IMR-90 (cell line): Measurements from ENCODE around the gene CERS6. TPM values are rescaled to one million over a fixed set of nuclear protein-coding genes. Genes with fewer than 3 reads are reported as not detected.

Experiments
- ATAC-seq: fragments of 200-7000 bp; cut with Tn5 transposase; 2 replicates; pipeline ENCODE4 v1.9.1; 2020; ENCODE audit warnings: low read depth, mild to moderate bottlenecking, moderate library complexity
- BruUV-seq: library from RNA; stranded (reverse); fragments of 400-500 nt; replicated peaks from 2 replicates; lab custom pipeline; 2021; lab: Mats Ljungman, UMichigan
- CTCF ChIA-PET: fragments of 300-600 bp; formaldehyde crosslinking; extraction: SDS; loops from one replicate; lab custom pipeline; 2021; ENCODE audit warnings: antibody characterized with exemption; lab: Yijun Ruan, JAX
- POLR2A ChIA-PET: fragments of 300-600 bp; sonication (Branson Sonifier 250); formaldehyde crosslinking; loops from one replicate; lab custom pipeline; 2022; ENCODE audit warnings: antibody characterized with exemption; ENCODE audit not compliant: unreplicated experiment; lab: Charles Lee
- DNase-seq: peaks from one replicate; pipeline ENCODE4 v3.0.0; 2013
- H2AFZ ChIP-seq: replicated peaks from 2 replicates; pipeline ENCODE3; 2013; ENCODE audit warnings: low read length, mild to moderate bottlenecking; ENCODE audit not compliant: poor library complexity
- H2AK5ac ChIP-seq: 2 replicates; pipeline ENCODE4 v1.6.1; 2013; ENCODE audit warnings: low read depth, low read length, inconsistent platforms
- H2AK9ac ChIP-seq: replicated peaks from 2 replicates; pipeline ENCODE3; 2013; ENCODE audit warnings: mild to moderate bottlenecking, low read depth, low read length, moderate library complexity; ENCODE audit not compliant: poor library complexity
- H2BK120ac ChIP-seq: 2 replicates; pipeline ENCODE4 v1.6.1; 2013; ENCODE audit warnings: low read depth, low read length, inconsistent platforms
- H2BK15ac ChIP-seq: 3 replicates; pipeline ENCODE4 v1.6.1; 2013; ENCODE audit warnings: low read depth, low read length, inconsistent platforms
- H2BK20ac ChIP-seq: 2 replicates; pipeline ENCODE4 v1.6.1; 2013; ENCODE audit warnings: low read depth, mild to moderate bottlenecking, inconsistent platforms, low read length, moderate library complexity
- H2BK5ac ChIP-seq: 2 replicates; pipeline ENCODE4 v1.6.1; 2013; ENCODE audit warnings: mild to moderate bottlenecking, low read depth, low read length, inconsistent platforms; ENCODE audit not compliant: poor library complexity, severe bottlenecking
- H3K14ac ChIP-seq: replicated peaks from 2 replicates; pipeline ENCODE4 v1.6.1; 2013; ENCODE audit warnings: low read depth, low read length, inconsistent platforms
- H3K18ac ChIP-seq: 2 replicates; pipeline ENCODE4 v1.6.1; 2013; ENCODE audit warnings: low read depth, low read length, control low read depth
- H3K23ac ChIP-seq: 2 replicates; pipeline ENCODE4 v1.6.1; 2013; ENCODE audit warnings: low read depth, low read length, inconsistent platforms
- H3K27ac ChIP-seq: 2 replicates; pipeline ENCODE4 v1.5.1; 2013; ENCODE audit warnings: mild to moderate bottlenecking, control low read depth, low read length; ENCODE audit not compliant: insufficient read depth
- H3K27me3 ChIP-seq: 2 replicates; pipeline ENCODE4 v1.6.1; 2013; ENCODE audit warnings: low read length; ENCODE audit not compliant: control insufficient read depth, insufficient read depth
- H3K36me3 ChIP-seq: 2 replicates; pipeline ENCODE4 v1.6.1; 2013; ENCODE audit warnings: low read length, mixed read lengths; ENCODE audit not compliant: control insufficient read depth, insufficient read depth
- H3K4ac ChIP-seq: 2 replicates; pipeline ENCODE4 v1.6.1; 2013; ENCODE audit warnings: low read depth, low read length, inconsistent platforms
- H3K4me1 ChIP-seq: 2 replicates; pipeline ENCODE4 v1.6.1; 2013; ENCODE audit warnings: low read length, mixed read lengths; ENCODE audit not compliant: control insufficient read depth, insufficient read depth
- H3K4me2 ChIP-seq: 2 replicates; pipeline ENCODE4 v1.6.1; 2013; ENCODE audit warnings: low read depth, mild to moderate bottlenecking, control low read depth, low read length, moderate library complexity
- H3K4me3 ChIP-seq: 2 replicates; pipeline ENCODE4 v1.5.1; 2013; ENCODE audit warnings: low read depth, mild to moderate bottlenecking, control low read depth, low read length, moderate library complexity; ENCODE audit not compliant: insufficient read depth
- H3K56ac ChIP-seq: 2 replicates; pipeline ENCODE4 v1.6.1; 2013; ENCODE audit warnings: low read length, inconsistent platforms; ENCODE audit not compliant: insufficient read depth; ENCODE audit errors: extremely low read depth
- H3K79me1 ChIP-seq, 2 experiments: 2 replicates each; pipeline ENCODE4 v1.6.1; 2013; ENCODE audit warnings: low read length in 2 of 2, inconsistent platforms in 1 of 2, low read depth in 1 of 2
- H3K9ac ChIP-seq: 2 replicates; pipeline ENCODE4 v1.6.1; 2013; ENCODE audit warnings: low read depth, low read length, control low read depth
- H3K9me1 ChIP-seq: 2 replicates; pipeline ENCODE4 v1.6.1; 2013; ENCODE audit warnings: low read length, inconsistent platforms; ENCODE audit not compliant: insufficient read depth
- H3K9me3 ChIP-seq: 2 replicates; pipeline ENCODE4 v1.6.1; 2013; ENCODE audit warnings: low read length; ENCODE audit not compliant: control insufficient read depth, insufficient read depth
- H4K20me1 ChIP-seq: 2 replicates; pipeline ENCODE4 v1.6.1; 2013; ENCODE audit warnings: low read length, inconsistent platforms; ENCODE audit not compliant: insufficient read depth
- H4K5ac ChIP-seq: 2 replicates; pipeline ENCODE4 v1.6.1; 2013; ENCODE audit warnings: mild to moderate bottlenecking, low read depth, low read length, control low read depth
- H4K8ac ChIP-seq, 2 experiments: 2 replicates each; pipeline ENCODE4 v1.6.1; 2013; ENCODE audit warnings: low read depth in 2 of 2, low read length in 2 of 2, control low read depth in 1 of 2, inconsistent platforms in 1 of 2
- H4K91ac ChIP-seq: 2 replicates; pipeline ENCODE4 v1.6.1; 2013; ENCODE audit warnings: low read depth, low read length, inconsistent platforms; ENCODE audit not compliant: insufficient read depth
- BHLHE40 ChIP-seq: fragments of 150-350 bp; IDR thresholded peaks from 2 replicates; pipeline ENCODE4 v1.6.1; 2016; ENCODE audit warnings: mild to moderate bottlenecking, low read depth, low read length
- CHD1 ChIP-seq: IDR thresholded peaks from 2 replicates; pipeline ENCODE4 v1.6.1; 2012; ENCODE audit warnings: low read depth, low read length, improper control_type of control experiment
- MAZ ChIP-seq: IDR thresholded peaks from 2 replicates; pipeline ENCODE4 v1.6.1; 2012; ENCODE audit warnings: low read depth, mild to moderate bottlenecking, low read length, improper control_type of control experiment, moderate library complexity, borderline replicate concordance
- NFE2L2 ChIP-seq: fragments of 150-350 bp; IDR thresholded peaks from 2 replicates; pipeline ENCODE4 v1.6.1; 2016; ENCODE audit warnings: low read depth, mild to moderate bottlenecking, low read length
- USF2 ChIP-seq: fragments of 150-350 bp; IDR thresholded peaks from 2 replicates; pipeline ENCODE4 v1.6.1; 2017; ENCODE audit warnings: mild to moderate bottlenecking, antibody characterized with exemption, low read length, low read depth
- WGBS, 2 experiments: methylation state at CpG; one replicate each; pipeline versions ENCODE4 v1.1.5 to v1.1.7; 2013; ENCODE audit warnings: missing lambda C conversion rate in 2 of 2; ENCODE audit not compliant: insufficient read length in 1 of 2; ENCODE audit errors: extremely low coverage in 2 of 2; 5-methylcytosine and 5-hydroxymethylcytosine counted together
- dilution Hi-C: fragments of 300-500 bp; cut with HindIII; formaldehyde crosslinking; loops from one replicate; pipeline ENCODE4 v1.14.3; 2018; ENCODE audit warnings: low sequenced_read_pairs; ENCODE audit not compliant: unreplicated experiment
- in situ Hi-C: fragments of 300-500 bp; cut with MboI; formaldehyde crosslinking; loops from 3 replicates; pipeline ENCODE4 v1.14.3; 2019; ENCODE audit warnings: low sequenced_read_pairs, inconsistent platforms, mixed read lengths
- intact Hi-C: fragments of 100-400 bp; cut with micrococcal nuclease; formaldehyde crosslinking; loops from 2 replicates; pipeline ENCODE4 v1.10.0; 2022
- polyA plus RNA-seq, 3 experiments: library from polyadenylated mRNA; depleted of rRNA; stranded (reverse); fragments of >200 nt; gene quantifications; 2 replicates each; pipeline ENCODE4 v1.2.3, GENCODE V29; 2012; ENCODE audit warnings: low replicate concordance in 1 of 3
- total RNA-seq: library from RNA; depleted of rRNA; stranded (reverse); fragments of >200 nt; gene quantifications from 2 replicates; pipeline ENCODE4 v1.2.3, GENCODE V29; 2012
- TF ChIP-seq, protein P1 (sequence below): fragments of 150-350 bp; IDR thresholded peaks from 2 replicates; pipeline ENCODE4 v1.6.1; 2016; ENCODE audit warnings: low read depth, mild to moderate bottlenecking, low read length, moderate library complexity, borderline replicate concordance

The CERS6 gene
- total and polyA plus RNA-seq, 2 of the 4 experiments (the other 2 are of a cell fraction): 2.1 to 5.7 TPM

DNA sequence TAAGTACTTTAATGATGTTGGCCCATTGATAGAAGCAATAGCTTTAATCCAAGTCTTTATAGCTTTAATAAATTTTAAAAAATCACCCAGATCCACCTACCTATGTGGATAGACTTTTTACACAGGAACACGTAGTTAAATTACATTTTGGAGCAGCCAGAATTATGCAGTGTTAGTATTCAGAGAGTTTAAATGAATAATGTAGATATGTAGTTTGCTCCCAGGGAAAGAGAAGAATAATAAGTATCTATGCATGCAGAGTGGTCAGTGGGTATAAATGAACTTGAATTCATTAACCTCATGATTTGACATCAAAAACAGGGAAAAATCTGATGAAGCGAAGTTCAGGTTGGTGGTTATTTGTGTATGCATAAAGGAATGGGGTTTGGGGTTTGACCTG, 146.3 kb downstream of the CERS6 start:
- Histone ChIP-seq H4K20me1 (no peaks in the 10 kb centered on the region), H2BK20ac (no peak overlapping the region), H3K4me1 (no peaks in the 10 kb centered on the region), H3K4me3 (no peak overlapping the region), H3K4me2 (no peak overlapping the region), H3K4ac (no peak overlapping the region), H3K79me1 (no peaks in the 10 kb centered on the region), H3K56ac (no peak overlapping the region), H2AK5ac (no peak overlapping the region), H4K5ac (no peak overlapping the region), H3K9ac (no peak overlapping the region), H3K23ac (no peak overlapping the region), H2BK5ac (no peak overlapping the region), H4K91ac (no peak overlapping the region), H3K27me3 (no peaks in the 10 kb centered on the region), H3K14ac (no peak overlapping the region), H2AK9ac (no peak overlapping the region), H4K8ac (no peak overlapping the region), H3K18ac (no peak overlapping the region), H3K27ac (no peak overlapping the region), H2AFZ (no peak overlapping the region), H3K36me3 (no peaks in the 10 kb centered on the region), H3K9me3 (peaks cover 3% of the 10 kb centered on the region; the same call in 1 of the 2 replicates), H3K9me1 (no peaks in the 10 kb centered on the region), H2BK120ac (no peak overlapping the region), H2BK15ac (no peak overlapping the region)
- TF ChIP-seq, protein P1, sequence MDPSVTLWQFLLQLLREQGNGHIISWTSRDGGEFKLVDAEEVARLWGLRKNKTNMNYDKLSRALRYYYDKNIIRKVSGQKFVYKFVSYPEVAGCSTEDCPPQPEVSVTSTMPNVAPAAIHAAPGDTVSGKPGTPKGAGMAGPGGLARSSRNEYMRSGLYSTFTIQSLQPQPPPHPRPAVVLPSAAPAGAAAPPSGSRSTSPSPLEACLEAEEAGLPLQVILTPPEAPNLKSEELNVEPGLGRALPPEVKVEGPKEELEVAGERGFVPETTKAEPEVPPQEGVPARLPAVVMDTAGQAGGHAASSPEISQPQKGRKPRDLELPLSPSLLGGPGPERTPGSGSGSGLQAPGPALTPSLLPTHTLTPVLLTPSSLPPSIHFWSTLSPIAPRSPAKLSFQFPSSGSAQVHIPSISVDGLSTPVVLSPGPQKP: no peak
- no peak for TF ChIP-seq USF2
- no peak for TF ChIP-seq CHD1
- TF ChIP-seq MAZ: no peak
- no peak for TF ChIP-seq NFE2L2
- TF ChIP-seq BHLHE40: no peak
- DNase-seq (no peak), ATAC-seq (no peak)
- dilution Hi-C loops (no loop called here), intact Hi-C loops (no loop called here), in situ Hi-C loops (no loop called here)
- WGBS, 2 experiments: no CpG with 5 or more reads among the region's 2 CpGs
- POLR2A ChIA-PET: no interaction called here
- CTCF ChIA-PET: no interaction called here
- no TSS peak for BruUV-seq
